ENCODE measurements around the gene DGAT2. TPM values are rescaled to one million over a fixed set of nuclear protein-coding genes. Genes with fewer than 3 reads are reported as not detected.

DGAT2 gene
- total RNA-seq, 1 donor from 2014 or later: 1.7 TPM

GRCh38 chr11:75800136-75800675 lies 31.6 kb downstream of the DGAT2 start:
- H3K79me2 ChIP-seq (ENCODE audit: low read depth): no peaks in the 10 kb centered on the region
- H4K20me1 ChIP-seq (ENCODE audit: low read depth): no peaks in the 10 kb centered on the region
- peaks cover 7% of the 10 kb centered on the region for H3K4me1 Mint-ChIP-seq
- H3K36me3 ChIP-seq: no peaks in the 10 kb centered on the region
- no peak for DNase-seq (ENCODE audit: low spot score)
- no peak for TF ChIP-seq EZH2phosphoT487 (IDR thresholded peaks at IDR 0.05)
- TF ChIP-seq, protein P1, sequence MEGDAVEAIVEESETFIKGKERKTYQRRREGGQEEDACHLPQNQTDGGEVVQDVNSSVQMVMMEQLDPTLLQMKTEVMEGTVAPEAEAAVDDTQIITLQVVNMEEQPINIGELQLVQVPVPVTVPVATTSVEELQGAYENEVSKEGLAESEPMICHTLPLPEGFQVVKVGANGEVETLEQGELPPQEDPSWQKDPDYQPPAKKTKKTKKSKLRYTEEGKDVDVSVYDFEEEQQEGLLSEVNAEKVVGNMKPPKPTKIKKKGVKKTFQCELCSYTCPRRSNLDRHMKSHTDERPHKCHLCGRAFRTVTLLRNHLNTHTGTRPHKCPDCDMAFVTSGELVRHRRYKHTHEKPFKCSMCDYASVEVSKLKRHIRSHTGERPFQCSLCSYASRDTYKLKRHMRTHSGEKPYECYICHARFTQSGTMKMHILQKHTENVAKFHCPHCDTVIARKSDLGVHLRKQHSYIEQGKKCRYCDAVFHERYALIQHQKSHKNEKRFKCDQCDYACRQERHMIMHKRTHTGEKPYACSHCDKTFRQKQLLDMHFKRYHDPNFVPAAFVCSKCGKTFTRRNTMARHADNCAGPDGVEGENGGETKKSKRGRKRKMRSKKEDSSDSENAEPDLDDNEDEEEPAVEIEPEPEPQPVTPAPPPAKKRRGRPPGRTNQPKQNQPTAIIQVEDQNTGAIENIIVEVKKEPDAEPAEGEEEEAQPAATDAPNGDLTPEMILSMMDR (IDR thresholded peaks at IDR 0.05): no peak
- no peak for TF ChIP-seq EZH2 (IDR thresholded peaks at IDR 0.05)
- no peak overlapping the region for H3K9ac ChIP-seq
- no peak overlapping the region for H3K27ac Mint-ChIP-seq
- H3K4me3 ChIP-seq: no peak overlapping the region
- H3K4me2 ChIP-seq: no peak overlapping the region
- H3K27me3 ChIP-seq: no peaks in the 10 kb centered on the region
- no peaks in the 10 kb centered on the region for H3K36me3 Mint-ChIP-seq
- no peak overlapping the region for H2AFZ ChIP-seq (replicated peaks)
- H3K9me3 Mint-ChIP-seq: no peaks in the 10 kb centered on the region
- H3K27me3 Mint-ChIP-seq (ENCODE audit: insufficient read depth, low read depth): peaks cover 9% of the 10 kb centered on the region
- H3K27ac ChIP-seq: no peak overlapping the region
- H3K4me3 Mint-ChIP-seq: no peak overlapping the region
- no peaks in the 10 kb centered on the region for H3K4me1 ChIP-seq
- H3F3A ChIP-seq (ENCODE audit: low read depth): no peaks in the 10 kb centered on the region
- H3K9me3 ChIP-seq (ENCODE audit: low read depth): no peaks in the 10 kb centered on the region

DNA sequence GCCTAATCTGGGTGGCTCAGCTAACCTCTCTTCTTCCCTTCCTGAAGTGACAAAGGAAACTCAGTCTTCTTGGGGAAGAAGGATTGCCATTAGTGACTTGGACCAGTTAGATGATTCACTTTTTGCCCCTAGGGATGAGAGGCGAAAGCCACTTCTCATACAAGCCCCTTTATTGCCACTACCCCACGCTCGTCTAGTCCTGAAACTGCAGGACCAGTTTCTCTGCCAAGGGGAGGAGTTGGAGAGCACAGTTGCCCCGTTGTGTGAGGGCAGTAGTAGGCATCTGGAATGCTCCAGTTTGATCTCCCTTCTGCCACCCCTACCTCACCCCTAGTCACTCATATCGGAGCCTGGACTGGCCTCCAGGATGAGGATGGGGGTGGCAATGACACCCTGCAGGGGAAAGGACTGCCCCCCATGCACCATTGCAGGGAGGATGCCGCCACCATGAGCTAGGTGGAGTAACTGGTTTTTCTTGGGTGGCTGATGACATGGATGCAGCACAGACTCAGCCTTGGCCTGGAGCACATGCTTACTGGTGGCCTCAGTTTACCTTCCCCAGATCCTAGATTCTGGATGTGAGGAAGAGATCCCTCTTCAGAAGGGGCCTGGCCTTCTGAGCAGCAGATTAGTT lies 32.3 kb downstream of the DGAT2 start:
- H3K36me3 Mint-ChIP-seq: no peaks in the 10 kb centered on the region
- no peak overlapping the region for H3K27ac ChIP-seq

DNA sequence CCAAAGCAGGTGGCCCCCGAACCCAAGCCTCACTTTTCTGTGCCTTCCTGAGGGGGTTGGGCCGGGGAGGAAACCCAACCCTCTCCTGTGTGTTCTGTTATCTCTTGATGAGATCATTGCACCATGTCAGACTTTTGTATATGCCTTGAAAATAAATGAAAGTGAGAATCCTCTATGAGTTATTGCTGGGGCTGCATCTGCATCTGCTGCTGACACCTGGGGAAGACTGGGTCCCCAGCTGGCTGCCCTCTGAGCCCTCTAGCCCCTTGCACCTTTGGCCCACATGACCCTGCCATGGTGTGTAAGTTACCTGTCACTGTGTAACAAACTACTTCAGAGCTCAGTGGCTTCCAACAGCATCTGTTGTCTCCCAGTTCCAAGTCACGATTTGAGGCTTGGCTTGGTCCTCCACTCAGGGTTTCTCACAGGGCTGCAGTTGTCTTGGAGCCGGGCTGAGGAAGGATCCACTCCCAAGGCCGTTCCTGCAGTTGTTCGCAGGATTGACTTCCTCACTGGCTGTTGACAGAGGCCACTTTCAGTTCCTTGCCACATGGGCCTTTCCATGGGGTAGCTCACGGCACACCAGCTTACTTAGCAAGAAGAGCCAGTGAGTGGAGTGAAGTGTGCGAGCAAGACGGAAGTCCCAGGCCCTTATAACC lies 32.9 kb downstream of the DGAT2 start:
- H3K4me1 Mint-ChIP-seq: peaks cover 7% of the 10 kb centered on the region
- DNase-seq (ENCODE audit: low spot score): no peak
- Histone ChIP-seq H3K27me3 (no peaks in the 10 kb centered on the region), H3K4me1 (no peaks in the 10 kb centered on the region), H3K36me3 (no peaks in the 10 kb centered on the region), H3K27ac (no peak overlapping the region), H3F3A (ENCODE audit: low read depth) (no peaks in the 10 kb centered on the region), H3K4me3 (no peak overlapping the region), H3K9ac (no peak overlapping the region), H4K20me1 (ENCODE audit: low read depth) (no peaks in the 10 kb centered on the region), H3K9me3 (ENCODE audit: low read depth) (no peaks in the 10 kb centered on the region), H2AFZ (replicated peaks) (no peak overlapping the region), H3K79me2 (ENCODE audit: low read depth) (no peaks in the 10 kb centered on the region), H3K4me2 (no peak overlapping the region)
- no peaks in the 10 kb centered on the region for H3K9me3 Mint-ChIP-seq
- peaks cover 9% of the 10 kb centered on the region for H3K27me3 Mint-ChIP-seq (ENCODE audit: insufficient read depth, low read depth)
- TF ChIP-seq, protein P1 (IDR thresholded peaks at IDR 0.05): no peak
- TF ChIP-seq EZH2phosphoT487 (IDR thresholded peaks at IDR 0.05) (no peak), EZH2 (IDR thresholded peaks at IDR 0.05) (no peak)
- H3K4me3 Mint-ChIP-seq: no peak overlapping the region
- H3K36me3 Mint-ChIP-seq: no peaks in the 10 kb centered on the region
- H3K27ac Mint-ChIP-seq: no peak overlapping the region

More for the DNA sequence above, 32.3 kb downstream of the DGAT2 start:
- Mint-ChIP-seq H3K9me3 (no peaks in the 10 kb centered on the region), H3K27me3 (ENCODE audit: insufficient read depth, low read depth) (peaks cover 9% of the 10 kb centered on the region), H3K4me3 (no peak overlapping the region), H3K4me1 (peaks cover 7% of the 10 kb centered on the region), H3K27ac (peak overlapping the region; percentile 69)
- H3K4me3 ChIP-seq: no peak overlapping the region
- no peaks in the 10 kb centered on the region for H3K4me1 ChIP-seq
- no peak overlapping the region for H3K9ac ChIP-seq
- no peak overlapping the region for H3K4me2 ChIP-seq
- H4K20me1 ChIP-seq (ENCODE audit: low read depth): no peaks in the 10 kb centered on the region
- no peaks in the 10 kb centered on the region for H3K79me2 ChIP-seq (ENCODE audit: low read depth)
- H3K36me3 ChIP-seq: no peaks in the 10 kb centered on the region
- no peaks in the 10 kb centered on the region for H3K9me3 ChIP-seq (ENCODE audit: low read depth)
- no peak overlapping the region for H2AFZ ChIP-seq (replicated peaks)
- DNase-seq (ENCODE audit: low spot score): no peak
- H3F3A ChIP-seq (ENCODE audit: low read depth): no peaks in the 10 kb centered on the region
- H3K27me3 ChIP-seq: no peaks in the 10 kb centered on the region
- TF ChIP-seq EZH2phosphoT487 (IDR thresholded peaks at IDR 0.05) (no peak), EZH2 (IDR thresholded peaks at IDR 0.05) (no peak)
- TF ChIP-seq, protein P1 (IDR thresholded peaks at IDR 0.05): no peak

Measured in neural progenitor cell (in vitro differentiated cells).